ENCODE measurements around the gene PPEF1. TPM values are rescaled to one million over a fixed set of nuclear protein-coding genes. Genes with fewer than 3 reads are reported as not detected.
A peak's percentile ranks its signal among the peaks of the same experiment; 100 is the strongest.

Gene PPEF1, protein sequence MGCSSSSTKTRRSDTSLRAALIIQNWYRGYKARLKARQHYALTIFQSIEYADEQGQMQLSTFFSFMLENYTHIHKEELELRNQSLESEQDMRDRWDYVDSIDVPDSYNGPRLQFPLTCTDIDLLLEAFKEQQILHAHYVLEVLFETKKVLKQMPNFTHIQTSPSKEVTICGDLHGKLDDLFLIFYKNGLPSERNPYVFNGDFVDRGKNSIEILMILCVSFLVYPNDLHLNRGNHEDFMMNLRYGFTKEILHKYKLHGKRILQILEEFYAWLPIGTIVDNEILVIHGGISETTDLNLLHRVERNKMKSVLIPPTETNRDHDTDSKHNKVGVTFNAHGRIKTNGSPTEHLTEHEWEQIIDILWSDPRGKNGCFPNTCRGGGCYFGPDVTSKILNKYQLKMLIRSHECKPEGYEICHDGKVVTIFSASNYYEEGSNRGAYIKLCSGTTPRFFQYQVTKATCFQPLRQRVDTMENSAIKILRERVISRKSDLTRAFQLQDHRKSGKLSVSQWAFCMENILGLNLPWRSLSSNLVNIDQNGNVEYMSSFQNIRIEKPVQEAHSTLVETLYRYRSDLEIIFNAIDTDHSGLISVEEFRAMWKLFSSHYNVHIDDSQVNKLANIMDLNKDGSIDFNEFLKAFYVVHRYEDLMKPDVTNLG
- not detected in 2 replicates for total RNA-seq

DNA sequence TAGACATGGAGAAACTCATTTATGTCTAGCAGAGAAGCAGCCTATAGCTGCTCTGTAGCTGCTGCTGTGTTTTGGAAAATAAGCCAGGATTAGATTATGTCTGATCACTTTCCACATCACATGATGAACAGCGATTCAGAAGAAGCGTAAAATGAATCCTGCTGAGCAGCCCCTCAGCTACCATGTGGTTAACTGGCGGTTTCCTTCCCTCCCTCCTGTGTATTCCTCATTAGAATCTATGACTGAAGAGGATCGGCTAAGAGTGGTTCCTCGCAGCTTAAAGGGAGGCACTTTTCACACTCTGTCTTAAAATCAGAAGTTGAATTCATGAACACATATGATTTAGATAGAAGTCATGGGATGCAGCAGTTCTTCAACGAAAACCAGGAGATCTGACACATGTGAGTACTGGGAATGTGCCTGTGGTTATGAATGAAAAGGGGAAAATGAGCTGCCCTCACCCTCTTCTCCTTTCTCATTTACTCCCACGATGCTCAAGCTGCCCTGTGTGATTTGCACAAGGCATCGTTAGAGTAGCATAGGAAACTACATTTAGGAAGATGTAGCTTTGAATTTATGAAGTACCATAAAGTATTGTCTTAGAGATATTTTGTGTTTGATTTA is at the start of gene PPEF1:
Gene PPEF1, plus strand, starts transcription at position 220 of the 624 bp plus-strand sequence. Its CDS starts 136 bp downstream, at position 356.
- DNase-seq: no peak

DNA sequence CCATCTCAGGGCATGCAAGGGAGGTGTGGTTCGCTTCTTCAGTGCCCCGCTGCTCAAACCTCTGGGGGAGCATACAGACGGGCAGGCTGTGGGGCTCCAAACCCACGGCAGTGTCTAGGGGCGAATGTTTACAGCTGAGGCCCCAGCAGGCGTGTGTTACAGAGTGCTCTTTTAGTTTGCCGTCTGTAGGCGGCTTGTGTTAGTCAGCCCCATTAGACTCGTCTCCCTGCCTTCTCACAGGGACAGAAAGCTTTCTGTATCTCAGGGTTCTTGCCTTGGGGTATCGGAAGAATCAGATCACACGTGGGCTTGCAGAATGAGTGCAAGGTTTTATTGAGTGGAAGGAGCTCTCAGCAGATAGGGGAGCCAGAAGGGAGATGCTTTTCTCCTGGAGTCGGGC is 46.2 kb upstream of the PPEF1 start:
- no peak for DNase-seq

DNA sequence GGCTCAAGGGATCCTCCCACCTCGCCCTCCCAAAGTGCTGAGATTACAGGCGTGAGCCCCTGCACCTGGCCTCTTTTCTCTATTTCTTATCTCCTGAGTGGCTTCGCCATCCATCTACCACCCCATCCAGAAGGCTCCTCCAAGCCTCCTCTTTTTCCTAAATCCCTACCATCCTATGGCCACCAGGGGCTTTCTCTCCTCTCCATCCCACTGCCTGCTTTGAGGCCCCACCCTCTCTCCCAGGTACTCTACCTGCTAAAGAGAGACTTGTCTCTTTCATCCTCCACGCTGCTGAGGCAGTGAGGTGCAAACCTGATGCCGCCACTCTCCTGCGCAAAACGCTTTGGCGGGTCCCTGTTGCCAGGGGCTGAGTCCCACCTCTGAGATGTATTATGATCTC is 42.5 kb upstream of the PPEF1 start:
- DNase-seq: no peak

DNA sequence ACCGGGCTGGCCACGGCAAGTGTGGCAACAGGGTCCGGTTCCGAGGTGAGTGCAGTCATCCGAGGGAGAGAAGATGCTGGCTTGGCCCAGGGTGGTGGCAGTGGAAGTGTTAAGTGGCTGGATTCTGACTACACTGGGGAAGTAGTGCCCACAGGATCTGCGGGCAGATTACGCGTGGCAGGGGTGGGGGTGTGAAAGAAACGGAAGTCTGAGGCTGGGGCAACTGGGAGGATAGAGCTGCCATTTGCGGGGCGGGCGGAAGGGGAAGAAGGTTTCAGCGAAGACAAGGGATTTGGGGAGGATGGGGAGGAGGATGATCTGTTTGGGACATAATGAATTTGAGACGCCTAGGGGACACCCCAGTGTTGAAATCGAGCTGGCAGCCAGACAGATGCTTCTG is 40.8 kb upstream of the PPEF1 start:
- DNase-seq: no peak

DNA sequence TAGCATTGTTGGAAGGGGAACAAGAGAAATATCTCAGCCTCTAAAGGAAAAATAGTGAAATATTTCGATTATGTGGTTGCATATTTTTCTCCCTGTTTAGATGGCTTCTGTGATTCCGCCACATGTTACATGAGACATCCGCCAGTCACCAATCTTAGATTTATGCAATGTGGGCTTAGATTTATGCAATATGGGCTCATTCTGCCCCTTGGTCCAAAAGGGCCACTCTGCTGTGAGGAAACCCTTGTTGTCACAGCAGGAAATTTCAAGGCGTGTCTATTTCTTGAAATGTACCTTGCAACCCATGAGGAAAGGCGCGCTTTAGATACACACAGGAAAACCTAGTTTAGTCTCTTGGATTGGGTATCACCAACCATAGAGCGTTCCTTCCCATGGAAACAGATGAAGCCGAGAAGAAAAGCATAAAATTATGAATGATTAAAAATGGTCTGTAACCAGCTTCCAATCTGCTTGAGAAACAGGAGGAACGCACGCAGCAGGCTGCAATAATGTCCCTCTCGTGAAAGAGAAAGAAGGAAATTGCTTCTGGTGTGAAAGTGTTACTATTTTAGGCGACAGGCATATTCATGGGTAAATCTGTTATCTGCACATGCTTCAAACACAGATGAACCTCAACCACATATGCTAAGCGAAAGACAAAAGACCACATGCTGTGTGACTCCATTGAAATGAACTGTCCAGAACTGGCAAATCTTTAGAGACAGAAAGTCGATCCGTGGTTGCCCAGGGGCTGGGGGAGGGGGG is 39.2 kb upstream of the PPEF1 start:
- DNase-seq: no peak

DNA sequence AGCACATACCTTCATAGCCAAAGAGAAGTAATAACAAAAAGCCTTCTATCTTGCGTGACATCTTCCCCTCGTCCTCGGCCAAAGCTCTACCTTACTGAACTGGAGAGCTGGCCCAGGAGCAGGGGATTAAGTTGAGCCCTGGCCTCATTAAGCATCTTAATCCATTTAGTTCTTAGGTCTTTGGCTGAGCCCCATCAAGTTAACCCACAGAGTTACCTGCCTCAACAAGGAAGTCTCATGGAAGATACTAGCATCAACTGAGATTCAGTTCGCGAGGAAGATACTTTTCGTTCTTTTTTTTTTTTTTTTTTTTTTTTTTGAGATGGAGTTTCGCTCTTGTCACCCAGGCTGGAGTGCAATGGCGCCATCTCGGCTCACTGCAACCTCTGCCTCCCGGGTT is 35.4 kb upstream of the PPEF1 start, which contains the start of gene RS1:
Gene RS1, minus strand, starts transcription at position 101 of the 400 bp plus-strand sequence. Its CDS starts 40 bp downstream, at position 61.
- DNase-seq: no peak

DNA sequence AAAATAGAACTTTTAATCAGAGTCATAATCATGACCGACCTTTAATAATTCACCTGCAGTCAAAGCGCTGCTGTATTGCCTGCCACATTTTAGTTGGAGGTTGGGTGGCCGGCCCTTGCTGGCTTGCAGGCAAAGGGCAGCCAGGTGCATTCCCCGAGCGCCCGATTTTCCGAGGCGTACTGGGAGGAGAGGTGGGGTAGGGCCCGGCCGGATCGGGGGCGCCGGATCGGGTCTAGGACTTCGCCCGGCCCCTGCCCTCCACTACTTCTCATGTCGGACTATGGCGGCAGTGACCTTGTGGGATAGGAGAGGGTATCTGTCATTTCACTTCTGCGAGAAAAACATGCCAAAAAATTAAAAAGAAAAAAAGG is 33.0 kb upstream of the PPEF1 start:
- DNase-seq: no peak

DNA sequence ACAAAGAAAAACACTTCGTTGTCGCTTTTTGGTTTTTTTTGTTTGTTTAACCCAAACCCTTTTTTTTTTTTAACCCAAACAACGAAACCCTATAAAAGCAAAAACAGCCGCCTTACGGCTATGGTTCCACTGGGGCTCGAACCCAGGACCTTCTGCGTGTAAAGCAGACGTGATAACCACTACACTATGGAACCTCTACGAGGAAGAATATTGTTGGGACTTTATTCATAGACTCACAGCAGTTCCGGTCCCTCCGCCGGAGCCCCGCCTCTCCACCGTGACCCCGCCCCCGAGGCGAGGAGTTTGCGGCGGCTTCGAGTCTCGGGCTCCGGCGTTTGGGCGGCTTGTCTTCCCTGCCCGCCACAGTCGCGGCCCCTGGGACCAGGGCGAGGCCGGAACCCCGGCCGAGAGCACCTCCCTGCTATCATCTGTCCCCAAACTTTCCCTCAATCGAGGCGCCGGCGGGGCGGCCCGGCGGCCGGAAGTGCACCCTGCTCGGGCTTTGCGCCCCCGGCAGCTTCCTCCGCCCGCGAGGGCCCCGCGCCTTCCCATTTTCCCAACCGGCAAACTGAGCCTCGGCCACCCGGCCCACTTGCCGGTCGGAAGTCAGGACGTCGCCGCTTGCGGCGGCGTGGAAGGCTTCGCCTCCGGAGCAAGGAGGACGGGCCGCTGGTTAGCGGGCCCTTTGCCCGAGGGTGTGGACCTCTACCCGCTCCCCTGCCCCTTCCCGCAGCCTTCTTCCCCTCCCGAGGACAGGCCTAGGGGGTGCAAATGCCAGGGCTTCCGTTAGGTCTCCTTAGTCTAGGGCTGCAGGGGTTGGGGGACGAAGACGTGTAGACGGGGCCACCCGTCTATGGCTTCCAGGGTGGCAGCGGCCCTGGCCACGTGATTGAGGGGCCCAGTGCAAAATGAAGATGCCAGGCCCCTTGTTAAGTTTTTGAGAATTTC is 32.4 kb upstream of the PPEF1 start:
- DNase-seq: peak; percentile 74

DNA sequence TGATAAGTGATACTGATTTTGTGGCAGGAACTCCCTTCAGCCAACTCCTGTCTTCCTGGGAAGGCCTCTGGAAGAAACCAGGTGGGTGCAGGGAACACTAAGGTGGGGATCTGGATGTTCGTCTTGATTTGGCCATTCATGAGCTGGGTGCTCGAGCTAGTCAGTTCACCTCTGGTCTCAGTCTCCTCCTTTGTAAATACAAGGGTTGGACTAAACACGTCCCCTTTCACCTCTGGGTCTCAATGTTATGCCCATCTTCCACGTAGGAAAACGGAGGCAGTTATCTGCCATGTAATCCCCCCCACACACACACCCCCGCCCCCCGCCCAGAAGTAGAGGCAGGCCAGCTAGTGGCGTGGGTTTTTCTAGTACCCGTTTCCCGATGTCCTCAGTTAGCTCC is 31.4 kb upstream of the PPEF1 start:
- DNase-seq: no peak

DNA sequence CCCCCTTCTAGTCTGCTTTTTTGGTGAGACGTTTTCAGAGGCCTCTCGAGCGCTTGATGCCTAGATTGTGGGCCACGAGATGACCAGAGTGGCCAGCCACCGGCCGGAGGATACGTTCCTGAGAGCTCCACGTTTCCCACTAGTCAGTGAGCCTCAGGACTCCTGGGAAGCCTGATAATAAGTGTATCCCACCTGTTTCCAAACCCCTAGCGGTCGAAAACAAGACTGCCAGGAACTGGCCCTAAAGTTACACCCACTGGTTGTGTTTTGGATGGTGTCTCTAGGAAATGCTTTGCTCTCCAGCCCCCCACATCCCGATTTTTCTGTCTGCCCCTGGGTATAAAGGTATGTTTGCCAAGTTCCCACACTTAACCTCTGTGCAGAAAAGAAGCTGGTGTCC is 31.0 kb upstream of the PPEF1 start:
- DNase-seq: peak; percentile 31

DNA sequence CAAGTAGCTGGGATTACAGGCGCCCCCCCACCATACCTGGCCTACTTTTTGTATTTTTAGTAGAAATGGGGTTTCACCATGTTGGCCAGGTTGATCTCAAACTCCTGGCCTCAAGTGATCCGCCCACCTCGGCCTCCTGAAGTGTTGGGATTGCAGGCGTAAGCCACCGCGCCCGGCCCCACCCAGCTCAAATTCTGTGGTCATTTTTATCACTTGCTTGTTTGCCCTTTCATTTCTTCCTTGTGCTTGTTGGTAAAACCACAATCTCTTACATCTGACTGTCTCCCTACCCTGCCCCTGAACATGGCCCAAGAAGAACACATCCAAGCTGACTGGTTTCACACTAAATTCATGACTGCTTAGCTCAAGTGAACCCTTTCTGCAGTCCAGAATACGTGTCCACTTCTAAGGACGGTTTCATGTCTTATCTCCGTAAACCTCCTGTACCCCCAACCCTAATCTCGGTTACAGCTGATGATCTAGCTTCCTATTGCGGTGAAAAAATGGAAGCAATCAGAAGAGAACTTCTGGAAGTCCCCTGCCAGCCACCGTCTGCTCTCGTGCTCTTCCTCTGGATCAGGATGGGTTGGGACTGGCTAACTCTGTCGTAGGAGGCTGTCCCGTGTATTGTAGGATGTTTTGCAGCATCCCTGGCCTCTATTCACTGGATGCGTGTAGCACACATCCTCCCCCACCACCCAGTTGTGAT is 30.1 kb upstream of the PPEF1 start:
- no peak for DNase-seq

DNA sequence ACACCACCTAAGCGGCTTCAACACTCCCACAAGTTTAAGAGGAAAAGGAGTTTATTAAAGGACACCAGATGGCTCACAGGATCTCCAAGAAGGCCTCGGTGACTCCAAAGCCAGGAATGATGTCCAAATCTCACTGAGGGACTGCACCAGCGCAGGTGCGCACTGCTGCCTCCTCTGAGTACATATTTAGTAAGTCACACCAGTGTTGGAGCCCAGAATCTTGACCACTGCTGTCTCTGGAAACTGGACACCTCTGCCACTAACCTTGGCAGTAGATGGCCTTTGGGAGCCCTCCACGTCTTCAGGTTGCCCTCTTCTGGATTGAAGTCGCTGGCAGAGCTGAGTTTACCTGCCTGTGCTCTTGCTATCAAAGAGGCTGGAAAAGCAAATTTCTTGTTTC is 25.4 kb upstream of the PPEF1 start:
- DNase-seq: no peak

DNA sequence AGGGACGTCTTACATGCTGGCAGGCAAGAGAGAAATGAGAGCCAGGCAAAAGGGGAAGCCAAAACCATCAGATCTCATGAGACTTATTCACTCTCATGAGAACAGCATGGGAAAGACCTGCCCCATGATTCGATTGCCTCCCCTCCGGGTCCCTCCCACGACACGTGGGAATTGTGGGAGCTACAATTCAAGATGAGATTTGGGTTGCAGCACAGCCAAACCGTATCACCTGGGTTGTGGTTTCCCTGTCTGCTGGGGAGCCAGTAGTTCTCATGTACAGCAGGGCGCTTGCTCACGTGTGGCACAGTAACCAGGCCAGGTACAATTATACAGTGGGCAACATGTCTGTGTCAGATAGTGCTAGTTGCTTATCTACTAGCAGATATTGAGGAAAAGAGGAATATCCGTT is 24.5 kb upstream of the PPEF1 start:
- no peak for DNase-seq

DNA sequence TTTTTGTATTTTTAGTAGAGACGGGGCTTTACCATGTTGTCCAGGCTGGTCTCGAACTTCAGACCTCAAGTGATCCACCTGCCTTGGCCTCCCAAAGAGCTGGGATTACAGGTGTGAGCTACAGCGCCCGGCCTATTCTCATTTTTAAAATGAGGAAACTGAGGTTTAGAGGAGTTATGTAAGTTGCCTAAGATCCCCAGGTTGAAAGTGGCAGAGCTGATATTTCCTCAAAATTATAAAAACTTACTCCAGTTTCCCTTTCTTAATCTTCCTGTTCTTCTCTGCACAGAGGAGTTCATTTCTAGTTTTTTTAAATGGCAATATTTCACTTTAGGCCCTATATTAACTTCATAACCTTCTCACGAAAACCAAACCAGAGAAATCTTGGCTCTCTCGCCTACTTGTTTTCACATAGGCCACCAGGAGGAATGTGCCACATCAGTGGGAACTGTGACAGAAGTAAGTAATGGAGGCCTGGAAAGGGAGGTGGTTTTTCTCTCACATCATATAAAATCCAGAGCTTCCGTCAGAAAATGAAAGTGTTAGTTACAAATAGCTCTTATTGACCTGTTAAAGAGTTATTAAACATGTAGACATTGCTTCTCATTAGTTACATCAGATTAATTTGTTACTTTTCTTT is 19.5 kb upstream of the PPEF1 start:
- no peak for DNase-seq

DNA sequence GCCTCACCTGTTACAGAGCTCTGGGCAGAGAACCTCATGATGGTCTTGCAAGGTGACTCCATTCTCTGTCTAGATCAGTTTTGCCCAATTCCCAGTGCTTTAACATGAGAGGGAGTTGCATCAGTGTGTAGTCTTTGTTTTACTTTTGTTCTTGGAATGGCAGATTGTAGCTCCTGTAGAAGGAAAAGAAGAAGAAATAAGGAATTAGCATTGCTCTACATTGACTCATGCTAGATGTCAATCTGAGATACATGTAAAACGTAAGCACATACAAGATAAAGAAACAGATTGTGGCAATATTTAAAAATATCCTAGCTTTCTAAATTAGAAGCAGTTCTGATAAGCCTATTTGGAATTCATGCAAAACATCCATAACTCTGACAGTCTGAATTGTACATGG is 16.0 kb upstream of the PPEF1 start:
- no peak for DNase-seq

DNA sequence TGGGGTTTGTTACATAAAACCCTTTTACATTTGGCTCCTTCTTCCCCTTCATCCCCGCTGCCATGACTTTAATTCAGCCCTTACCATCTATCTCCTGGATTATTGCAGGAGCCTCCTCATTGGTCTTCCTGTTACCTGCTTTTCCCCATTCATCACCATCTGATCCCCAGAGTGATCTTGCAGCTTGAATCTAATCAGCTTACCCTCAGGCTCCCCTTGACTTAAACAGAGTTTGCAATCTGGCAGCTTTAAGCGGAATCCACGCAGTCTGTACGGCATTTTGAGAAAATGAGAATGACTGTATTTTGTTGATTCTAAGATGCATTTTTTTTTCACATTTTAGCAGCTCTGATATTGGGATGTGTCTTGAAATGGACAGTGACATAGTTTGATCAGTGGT is 14.9 kb upstream of the PPEF1 start:
- DNase-seq: no peak

DNA sequence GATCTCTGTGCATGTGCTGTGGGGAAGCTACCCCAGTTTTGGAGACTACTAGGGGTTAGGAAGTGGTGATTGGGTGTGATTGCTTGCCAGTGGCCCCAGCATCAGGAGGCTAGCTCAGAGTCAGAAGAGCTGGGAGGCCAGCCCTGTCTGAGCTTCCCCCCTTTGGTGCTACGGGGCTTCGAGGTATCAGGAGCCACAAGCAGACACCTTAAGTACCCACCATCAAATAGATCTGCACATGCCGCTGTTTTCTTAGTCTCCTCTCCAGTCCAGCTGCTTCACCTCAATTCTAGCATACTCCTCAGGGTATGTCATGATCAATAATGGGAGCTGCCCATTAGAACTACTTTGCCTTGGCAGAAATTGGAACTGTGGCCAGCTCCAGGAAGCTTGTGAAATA is 10.8 kb upstream of the PPEF1 start:
- DNase-seq: no peak

DNA sequence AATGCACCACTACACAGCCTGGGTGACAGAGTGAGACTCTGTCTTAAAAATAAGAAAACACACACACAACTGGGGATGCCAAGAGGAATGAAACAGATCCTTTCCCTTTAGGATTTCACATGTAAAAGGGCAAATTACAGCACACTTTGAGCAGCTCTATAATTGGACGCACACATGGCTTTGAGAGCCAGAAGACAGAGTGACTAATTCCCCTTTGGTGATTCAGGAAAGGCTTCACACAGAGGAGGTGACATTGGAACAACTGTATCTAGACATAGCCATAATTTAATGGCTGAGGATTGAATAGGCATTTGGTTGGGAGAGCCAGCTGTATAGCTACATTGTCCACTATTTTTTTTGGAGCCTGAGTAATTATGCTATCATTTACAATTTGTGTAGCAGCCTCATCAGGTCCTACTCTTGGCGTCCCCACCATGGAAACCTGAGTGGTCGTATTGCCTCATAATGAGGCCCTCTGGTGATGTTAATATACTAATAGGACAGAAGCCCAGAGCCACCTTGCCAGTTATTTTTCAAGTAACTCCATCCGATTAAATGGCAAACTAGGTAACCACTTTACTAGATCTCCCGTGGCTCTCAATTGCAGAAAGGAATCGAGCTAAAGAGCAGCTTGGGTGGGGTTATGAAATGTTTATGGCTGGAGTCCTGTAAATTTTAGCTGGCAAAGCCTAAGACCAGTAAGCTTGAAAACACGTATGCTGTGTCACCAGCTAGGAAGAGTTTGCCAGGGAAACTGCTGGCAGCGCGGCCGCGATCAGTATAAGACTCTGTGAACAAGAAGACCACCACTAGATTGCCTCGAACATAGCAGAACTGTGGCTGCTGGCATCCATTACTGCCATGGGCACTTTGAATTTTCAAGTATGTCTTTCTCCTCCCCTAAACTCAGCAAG is 8.5 kb upstream of the PPEF1 start:
- no peak for DNase-seq

DNA sequence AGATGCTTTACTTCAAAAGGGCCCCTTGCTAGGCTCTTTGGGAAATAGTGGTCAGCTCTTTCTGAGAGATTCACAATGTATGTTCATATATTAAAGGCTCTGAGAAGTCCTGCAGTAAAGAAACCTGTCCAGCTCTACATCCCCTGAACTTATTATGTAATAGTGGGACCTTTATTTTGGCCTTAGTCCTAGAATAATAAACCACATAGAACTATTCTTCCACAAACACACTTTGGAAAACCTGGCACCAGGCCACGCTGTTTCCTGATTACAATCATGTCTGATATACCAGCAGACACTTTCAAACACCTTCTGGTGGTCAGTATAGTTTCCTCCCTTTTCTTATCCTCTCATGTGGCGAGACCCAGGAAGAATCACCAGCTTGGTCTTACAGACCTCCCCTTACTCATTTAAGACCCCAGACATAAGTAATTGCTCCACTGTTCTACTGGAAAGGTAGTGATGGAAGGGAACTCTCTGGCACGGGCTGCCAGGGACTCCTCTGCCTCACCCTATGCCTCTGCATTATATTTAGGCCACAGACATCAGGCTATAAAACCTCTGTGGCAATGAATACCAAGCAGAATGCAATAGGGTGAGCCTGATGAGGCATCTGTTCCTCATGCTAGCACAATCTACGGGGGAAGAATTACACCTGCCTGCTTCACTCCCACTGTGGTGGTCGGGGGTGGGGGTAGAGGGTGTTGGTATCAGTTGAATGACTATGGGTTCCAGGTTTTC is 5.7 kb upstream of the PPEF1 start:
- DNase-seq: peak; percentile 70
